Neural progenitor cell (in vitro differentiated cells): ENCODE measurements around the gene SLC25A22. TPM values are rescaled to one million over a fixed set of nuclear protein-coding genes. Genes with fewer than 3 reads are reported as not detected.

ENCODE experiments used
- DNase-seq: peaks from one replicate; pipeline ENCODE4 v3.0.0-alpha.2; 2016; ENCODE audit warnings: low spot score
- H2AFZ ChIP-seq: fragments of 200-600 bp; sonication (generic); replicated peaks from 2 replicates; pipeline ENCODE4 v1.6.1; 2016; ENCODE audit warnings: antibody characterized with exemption
- H3F3A ChIP-seq: fragments of 200-600 bp; sonication (generic); 2 replicates; pipeline ENCODE4 v1.6.1; 2016; ENCODE audit warnings: antibody characterized with exemption, low read depth
- H3K27ac ChIP-seq: fragments of 200-600 bp; sonication (generic); 2 replicates; pipeline ENCODE4 v1.5.1; 2016; ENCODE audit warnings: mild to moderate bottlenecking
- H3K27me3 ChIP-seq: fragments of 200-600 bp; sonication (generic); 2 replicates; pipeline ENCODE4 v1.6.1; 2016; ENCODE audit warnings: mild to moderate bottlenecking, moderate library complexity
- H3K36me3 ChIP-seq: fragments of 200-600 bp; sonication (generic); 2 replicates; pipeline ENCODE4 v1.5.1; 2016
- H3K4me1 ChIP-seq: fragments of 200-600 bp; sonication (generic); 2 replicates; pipeline ENCODE4 v1.6.1; 2016; ENCODE audit warnings: mixed run types
- H3K4me2 ChIP-seq: fragments of 200-600 bp; sonication (generic); 2 replicates; pipeline ENCODE4 v1.6.1; 2016
- H3K4me3 ChIP-seq: fragments of 200-600 bp; sonication (generic); 2 replicates; pipeline ENCODE4 v1.5.1; 2016
- H3K79me2 ChIP-seq: fragments of 200-600 bp; sonication (generic); 2 replicates; pipeline ENCODE4 v1.6.1; 2016; ENCODE audit warnings: low read depth
- H3K9ac ChIP-seq: fragments of 200-600 bp; sonication (generic); 2 replicates; pipeline ENCODE4 v1.6.1; 2016
- H3K9me3 ChIP-seq: fragments of 200-600 bp; sonication (generic); 2 replicates; pipeline ENCODE4 v1.5.1; 2016; ENCODE audit warnings: low read depth
- H4K20me1 ChIP-seq: fragments of 200-600 bp; sonication (generic); 2 replicates; pipeline ENCODE4 v1.6.1; 2016; ENCODE audit warnings: low read depth
- H3K27ac Mint-ChIP-seq: 3 replicates; pipeline ENCODE4 v1.8.0; 2021; ENCODE audit warnings: mixed read lengths
- H3K27me3 Mint-ChIP-seq: 2 replicates; pipeline ENCODE4 v1.8.0; 2022; ENCODE audit warnings: low read depth, mild to moderate bottlenecking, inconsistent platforms, moderate library complexity, mixed read lengths; ENCODE audit not compliant: insufficient read depth
- H3K36me3 Mint-ChIP-seq: 3 replicates; pipeline ENCODE4 v1.8.0; 2021; ENCODE audit warnings: mixed read lengths
- H3K4me1 Mint-ChIP-seq: 3 replicates; pipeline ENCODE4 v1.8.0; 2021; ENCODE audit warnings: mixed read lengths
- H3K4me3 Mint-ChIP-seq: 3 replicates; pipeline ENCODE4 v1.8.0; 2021; ENCODE audit warnings: mild to moderate bottlenecking, moderate library complexity, mixed read lengths
- H3K9me3 Mint-ChIP-seq: 3 replicates; pipeline ENCODE4 v1.8.0; 2020; ENCODE audit warnings: mixed read lengths
- CTCF ChIP-seq: fragments of 200-600 bp; sonication (generic); IDR thresholded peaks from 2 replicates; pipeline ENCODE4 v1.5.1; 2017; ENCODE audit warnings: antibody characterized with exemption, mild to moderate bottlenecking
- EZH2 ChIP-seq: fragments of 200-600 bp; sonication (generic); IDR thresholded peaks from 2 replicates; pipeline ENCODE4 v1.6.1; 2017; ENCODE audit warnings: antibody characterized with exemption, mild to moderate bottlenecking, moderate library complexity
- EZH2phosphoT487 ChIP-seq: fragments of 200-600 bp; sonication (generic); IDR thresholded peaks from 2 replicates; pipeline ENCODE4 v1.6.1; 2017; ENCODE audit warnings: antibody characterized with exemption
- small RNA-seq: library from RNA; depleted of rRNA; stranded (forward); fragments of <200 nt; gene quantifications from one replicate; pipeline ENCODE3, GENCODE V24; 2015
- total RNA-seq: library from RNA; depleted of rRNA; stranded (reverse); fragments of >200 nt; gene quantifications from 2 replicates; pipeline ENCODE4 v1.2.3, GENCODE V29; 2015; ENCODE audit warnings: low replicate concordance

The SLC25A22 gene
- total RNA-seq, 1 donor from 2014 or later: 11.0 TPM

GRCh38 chr11:745428-745827 is 52.7 kb downstream of the SLC25A22 start:
- TF ChIP-seq EZH2phosphoT487: no peak
- no peak for TF ChIP-seq CTCF
- no peak for TF ChIP-seq EZH2
- H4K20me1 ChIP-seq: peaks cover 14% of the 10 kb centered on the region
- H3K4me1 ChIP-seq: peaks cover 11% of the 10 kb centered on the region
- H3K4me3 ChIP-seq: no peak overlapping the region
- H3K9me3 ChIP-seq: no peaks in the 10 kb centered on the region
- no peak overlapping the region for H3K4me2 ChIP-seq
- peak overlapping the region; percentile 50 for H3K4me3 Mint-ChIP-seq
- H3K27ac ChIP-seq: no peak overlapping the region
- no peak for DNase-seq
- no peaks in the 10 kb centered on the region for H3K36me3 Mint-ChIP-seq
- no peak overlapping the region for H3K27ac Mint-ChIP-seq
- H3F3A ChIP-seq: peaks cover 25% of the 10 kb centered on the region
- H3K4me1 Mint-ChIP-seq: peaks cover 16% of the 10 kb centered on the region
- no peak overlapping the region for H2AFZ ChIP-seq
- H3K27me3 ChIP-seq: no peaks in the 10 kb centered on the region
- H3K9me3 Mint-ChIP-seq: no peaks in the 10 kb centered on the region
- no peaks in the 10 kb centered on the region for H3K36me3 ChIP-seq
- H3K79me2 ChIP-seq: peaks cover 30% of the 10 kb centered on the region
- no peak overlapping the region for H3K9ac ChIP-seq
- peaks cover 3% of the 10 kb centered on the region for H3K27me3 Mint-ChIP-seq

- no peak overlapping the region for H3K27ac ChIP-seq
- no peaks in the 10 kb centered on the region for H3K4me1 ChIP-seq
- peaks cover 3% of the 10 kb centered on the region for H3K79me2 ChIP-seq
- Mint-ChIP-seq H3K27me3 (peaks cover 6% of the 10 kb centered on the region), H3K36me3 (no peaks in the 10 kb centered on the region), H3K4me1 (peaks cover 15% of the 10 kb centered on the region), H3K9me3 (no peaks in the 10 kb centered on the region), H3K27ac (no peak overlapping the region), H3K4me3 (no peak overlapping the region)
- no peak overlapping the region for H3K4me2 ChIP-seq
- peaks cover 30% of the 10 kb centered on the region for H3F3A ChIP-seq
- no peaks in the 10 kb centered on the region for H3K27me3 ChIP-seq
- no peak overlapping the region for H2AFZ ChIP-seq
- no peak for DNase-seq
- H3K9ac ChIP-seq: no peak overlapping the region
- H3K36me3 ChIP-seq: no peaks in the 10 kb centered on the region
- H3K9me3 ChIP-seq: no peaks in the 10 kb centered on the region
- H4K20me1 ChIP-seq: no peaks in the 10 kb centered on the region
- H3K4me3 ChIP-seq: no peak overlapping the region
- no peak for TF ChIP-seq EZH2
Measured at GRCh38 chr11:742571-743201, 55.4 kb downstream of the SLC25A22 start.

- no peaks in the 10 kb centered on the region for H3K9me3 Mint-ChIP-seq
- no peaks in the 10 kb centered on the region for H3K36me3 ChIP-seq
- H3K79me2 ChIP-seq: no peaks in the 10 kb centered on the region
- H3K4me1 ChIP-seq: no peaks in the 10 kb centered on the region
- H3F3A ChIP-seq: peaks cover 30% of the 10 kb centered on the region
- no peaks in the 10 kb centered on the region for H4K20me1 ChIP-seq
- H3K9me3 ChIP-seq: no peaks in the 10 kb centered on the region
- H3K27me3 Mint-ChIP-seq: peaks cover 6% of the 10 kb centered on the region
- H3K9ac ChIP-seq: no peak overlapping the region
- no peak for DNase-seq
- H3K4me3 Mint-ChIP-seq: no peak overlapping the region
- no peaks in the 10 kb centered on the region for H3K36me3 Mint-ChIP-seq
- H3K4me3 ChIP-seq: no peak overlapping the region
- H3K27me3 ChIP-seq: no peaks in the 10 kb centered on the region
- peaks cover 20% of the 10 kb centered on the region for H3K4me1 Mint-ChIP-seq
- H2AFZ ChIP-seq: no peak overlapping the region
- TF ChIP-seq EZH2phosphoT487: no peak
- H3K27ac ChIP-seq: no peak overlapping the region
- H3K27ac Mint-ChIP-seq: no peak overlapping the region
- H3K4me2 ChIP-seq: no peak overlapping the region
Measured at GRCh38 chr11:742156-742546, 55.9 kb downstream of the SLC25A22 start.

Small RNA genes lying within 50 kb of the gene (small RNA-seq; reads per million reads assigned to genes)
- gene SNORA52: not detected

Other genes starting within 250 kb of the SLC25A22 start
- gene LMNTD2, start 237.5 kb downstream of the SLC25A22 start, total RNA-seq: 1.1 and 2.5 TPM in 2 replicates
- gene RASSF7, start 237.3 kb downstream of the SLC25A22 start, total RNA-seq: 12.8 and 48.3 TPM in 2 replicates
- 9.8 and 43.6 TPM in 2 replicates for gene PHRF1, start 221.8 kb downstream of the SLC25A22 start, total RNA-seq
- 4.3 and 18.4 TPM in 2 replicates for gene IRF7, start 182.3 kb downstream of the SLC25A22 start, total RNA-seq
- gene CDHR5, start 173.3 kb downstream of the SLC25A22 start, total RNA-seq: not detected in 2 replicates
- not detected in 2 replicates for gene SCT, start 171.1 kb downstream of the SLC25A22 start, total RNA-seq
- 0.97 and 6.6 TPM in 2 replicates for gene DRD4, start 161.0 kb downstream of the SLC25A22 start, total RNA-seq
- gene DEAF1, start 103.1 kb downstream of the SLC25A22 start, total RNA-seq: 38.4 and 66.4 TPM in 2 replicates
- 38.7 and 42.7 TPM in 2 replicates for gene TMEM80, start 102.5 kb downstream of the SLC25A22 start, total RNA-seq
- 3.3 and 11.0 TPM in 2 replicates for gene EPS8L2, start 92.0 kb downstream of the SLC25A22 start, total RNA-seq
- gene TALDO1, start 50.8 kb downstream of the SLC25A22 start, total RNA-seq: 101 and 114 TPM in 2 replicates
- gene GATD1, start 20.8 kb downstream of the SLC25A22 start, total RNA-seq: 24.1 and 52.9 TPM in 2 replicates
- 0.94 and 1.9 TPM in 2 replicates for gene CEND1, start 8.2 kb downstream of the SLC25A22 start, total RNA-seq
- 4.8 and 34.6 TPM in 2 replicates for gene PIDD1, start 7.0 kb upstream of the SLC25A22 start, total RNA-seq
- 418 and 629 TPM in 2 replicates for gene RPLP2, start 11.7 kb upstream of the SLC25A22 start, total RNA-seq
- gene PNPLA2, start 20.6 kb upstream of the SLC25A22 start, total RNA-seq: 2.6 and 20.9 TPM in 2 replicates
- gene CRACR2B, start 29.6 kb upstream of the SLC25A22 start, total RNA-seq: 3.9 and 11.6 TPM in 2 replicates
- 37.4 and 82.2 TPM in 2 replicates for gene CD151, start 34.7 kb upstream of the SLC25A22 start, total RNA-seq
- 12.9 and 27.5 TPM in 2 replicates for gene POLR2L, start 44.2 kb upstream of the SLC25A22 start, total RNA-seq
- gene TSPAN4, start 44.6 kb upstream of the SLC25A22 start, total RNA-seq: 19.6 and 58.2 TPM in 2 replicates
- gene CHID1, start 112.5 kb upstream of the SLC25A22 start, total RNA-seq: 56.6 and 62.9 TPM in 2 replicates
- gene AP2A2, start 127.6 kb upstream of the SLC25A22 start, total RNA-seq: 50.4 and 67.5 TPM in 2 replicates
- not detected in 2 replicates for gene MUC6, start 238.4 kb upstream of the SLC25A22 start, total RNA-seq